ENCODE results near the gene FDXR.

FDXR gene

GRCh38 chr17:74893936-74894671, 21.3 kb upstream of the FDXR start:
- no peak for DNase-seq

- peak; percentile 10 for DNase-seq
Measured at GRCh38 chr17:74892974-74893911, 20.4 kb upstream of the FDXR start, which contains the start of gene FADS6. TSS of gene FADS6 (minus strand) at chr17:74893633. CDS start at chr17:74893595, 38 bp downstream.

- DNase-seq, result no peak
Measured at GRCh38 chr17:74892013-74892841, 19.4 kb upstream of the FDXR start.

- no peak for DNase-seq
Measured at GRCh38 chr17:74890554-74890953, 17.8 kb upstream of the FDXR start.

- DNase-seq, result no peak
Measured at GRCh38 chr17:74888469-74888868, 15.7 kb upstream of the FDXR start.

- DNase-seq, result no peak
Measured at GRCh38 chr17:74883241-74883745, 10.5 kb upstream of the FDXR start.

GRCh38 chr17:74882517-74883240, 9.9 kb upstream of the FDXR start:
- DNase-seq, result no peak

GRCh38 chr17:74881073-74881472, 8.3 kb upstream of the FDXR start:
- DNase-seq, result no peak

GRCh38 chr17:74879308-74879707, 6.5 kb upstream of the FDXR start:
- no peak for DNase-seq

GRCh38 chr17:74878658-74879057, 5.9 kb upstream of the FDXR start:
- DNase-seq, result no peak

- no peak for DNase-seq
Measured at GRCh38 chr17:74877592-74878548, 5.1 kb upstream of the FDXR start.

- DNase-seq, result no peak
Measured at GRCh38 chr17:74875977-74876593, 3.3 kb upstream of the FDXR start.

GRCh38 chr17:74875155-74875976, 2.6 kb upstream of the FDXR start:
- DNase-seq, result no peak

- no peak for DNase-seq
Measured at GRCh38 chr17:74874615-74875037, 1.8 kb upstream of the FDXR start.

- DNase-seq, result no peak
Measured at GRCh38 chr17:74873874-74874614, 1.2 kb upstream of the FDXR start.

GRCh38 chr17:74873037-74873873, 461 bp upstream of the FDXR start:
- peak; percentile 99 for DNase-seq

GRCh38 chr17:74871356-74872076, 1.3 kb downstream of the FDXR start:
- no peak for DNase-seq
